Fibroblast of skin of left biceps (primary cell): ENCODE results near the gene ABLIM3.

Experiments used
- DNase-seq, 2 experiments: peaks; one replicate each; pipeline ENCODE4 v3.0.0-alpha.2; 2013; ENCODE audit warnings: low read depth in 2 of 2

Gene ABLIM3

GRCh38 chr5:149309354-149309753 lies 168.1 kb downstream of the ABLIM3 start:
- no peak for DNase-seq
